GM23338 (cell line): ENCODE measurements around the gene SMYD1. TPM values are rescaled to one million over a fixed set of nuclear protein-coding genes. Genes with fewer than 3 reads are reported as not detected.

Experiments used
- ATAC-seq: fragments of 200-7000 bp; cut with Tn5 transposase; 3 replicates; pipeline ENCODE4 v1.9.1; 2020
- DNase-seq: peaks from one replicate; pipeline ENCODE4 v3.0.0-alpha.2; 2015; ENCODE audit warnings: low spot score
- H2AFZ ChIP-seq: fragments of 200-600 bp; sonication (generic); 2 replicates; pipeline ENCODE4 v1.8.0; 2016; ENCODE audit warnings: antibody characterized with exemption, mild to moderate bottlenecking, moderate library complexity
- H3F3A ChIP-seq: fragments of 200-600 bp; sonication (generic); replicated peaks from 2 replicates; pipeline ENCODE4 v1.8.0; 2017; ENCODE audit warnings: antibody characterized with exemption, mixed run types, low read depth
- H3K27ac ChIP-seq: fragments of 200-600 bp; sonication (generic); 2 replicates; pipeline ENCODE4 v1.6.1; 2016; ENCODE audit warnings: low read depth
- H3K27me3 ChIP-seq: fragments of 200-600 bp; sonication (generic); 2 replicates; pipeline ENCODE4 v1.8.0; 2016; ENCODE audit warnings: mild to moderate bottlenecking, mixed run types, moderate library complexity; ENCODE audit not compliant: insufficient read depth
- H3K36me3 ChIP-seq: fragments of 200-600 bp; sonication (generic); 2 replicates; pipeline ENCODE4 v1.8.0; 2016; ENCODE audit warnings: mild to moderate bottlenecking; ENCODE audit not compliant: insufficient read depth
- H3K4me1 ChIP-seq: fragments of 200-600 bp; sonication (generic); 2 replicates; pipeline ENCODE4 v1.8.0; 2016; ENCODE audit warnings: mild to moderate bottlenecking, moderate library complexity; ENCODE audit not compliant: insufficient read depth
- H3K4me2 ChIP-seq: fragments of 200-600 bp; sonication (generic); 2 replicates; pipeline ENCODE4 v1.7.1; 2017; ENCODE audit warnings: mixed run types
- H3K4me3 ChIP-seq: fragments of 200-600 bp; sonication (generic); 2 replicates; pipeline ENCODE4 v1.6.1; 2016; ENCODE audit warnings: mixed run types
- H3K79me2 ChIP-seq: fragments of 200-600 bp; sonication (generic); replicated peaks from 2 replicates; pipeline ENCODE4 v1.8.0; 2017; ENCODE audit warnings: mild to moderate bottlenecking; ENCODE audit not compliant: insufficient read depth
- H3K9me2 ChIP-seq: fragments of 200-600 bp; sonication (generic); 2 replicates; pipeline ENCODE4 v1.8.0; 2017; ENCODE audit not compliant: insufficient read depth
- H4K20me1 ChIP-seq: fragments of 200-600 bp; sonication (generic); replicated peaks from 2 replicates; pipeline ENCODE4 v1.8.0; 2017; ENCODE audit warnings: mild to moderate bottlenecking; ENCODE audit not compliant: insufficient read depth
- H3K27ac Mint-ChIP-seq: 2 replicates; pipeline ENCODE4 v1.8.0; 2020; ENCODE audit warnings: inconsistent platforms, mild to moderate bottlenecking, moderate library complexity, mixed read lengths
- H3K27me3 Mint-ChIP-seq: 3 replicates; pipeline ENCODE4 v1.8.0; 2022; ENCODE audit warnings: low read depth, mild to moderate bottlenecking, moderate library complexity, mixed read lengths, inconsistent platforms; ENCODE audit not compliant: insufficient read depth, poor library complexity
- H3K36me3 Mint-ChIP-seq: 3 replicates; pipeline ENCODE4 v1.8.0; 2021; ENCODE audit warnings: low read depth, mild to moderate bottlenecking, inconsistent platforms, moderate library complexity, mixed read lengths
- H3K4me1 Mint-ChIP-seq: 3 replicates; pipeline ENCODE4 v1.8.0; 2020; ENCODE audit warnings: mild to moderate bottlenecking, inconsistent platforms, mixed read lengths
- H3K4me3 Mint-ChIP-seq: 3 replicates; pipeline ENCODE4 v1.8.0; 2021; ENCODE audit warnings: moderate library complexity, mild to moderate bottlenecking, inconsistent platforms, mixed read lengths
- H3K9me3 Mint-ChIP-seq: 3 replicates; pipeline ENCODE4 v1.8.0; 2020; ENCODE audit warnings: moderate library complexity, mild to moderate bottlenecking, inconsistent platforms, mixed read lengths
- JUNB ChIP-seq: IDR thresholded peaks from one replicate; pipeline ENCODE4 v1.6.1; 2016; ENCODE audit warnings: antibody characterized with exemption; ENCODE audit not compliant: unreplicated experiment
- NANOG ChIP-seq: IDR thresholded peaks from 2 replicates; pipeline ENCODE4 v1.6.1; 2016; ENCODE audit warnings: antibody characterized with exemption, borderline replicate concordance
- POLR2AphosphoS5 ChIP-seq: IDR thresholded peaks from 2 replicates; pipeline ENCODE4 v1.6.1; 2016; ENCODE audit warnings: antibody characterized with exemption, low read depth
- ZNF114 ChIP-seq: fragments of 250-450 bp; sonication (Bioruptor Pico); IDR thresholded peaks from 2 replicates; pipeline ENCODE4 v1.5.0; 2020; ENCODE audit warnings: mild to moderate bottlenecking, moderate library complexity
- polyA plus RNA-seq: library from polyadenylated mRNA; unstranded; fragments of >200 nt; fragmentation: Nextera tagmentation; extraction: Ambion mirVana; gene quantifications from 2 replicates; pipeline ENCODE4 v1.2.1, GENCODE V29; 2016
- total RNA-seq: library from RNA; depleted of rRNA; stranded (reverse); fragments of >200 nt; shearing (Covaris generic); gene quantifications from 2 replicates; pipeline ENCODE4 v1.2.3, GENCODE V29; 2014
- TF ChIP-seq, protein P1 (sequence below): fragments of 250-450 bp; sonication (Bioruptor Pico); IDR thresholded peaks from 2 replicates; pipeline ENCODE4 v1.5.0; 2020; ENCODE audit warnings: mild to moderate bottlenecking, moderate library complexity
- TF ChIP-seq, protein P2 (sequence below): IDR thresholded peaks from 2 replicates; pipeline ENCODE4 v1.6.1; 2016; ENCODE audit warnings: antibody characterized with exemption

SMYD1 gene
- total and polyA plus RNA-seq, 2 experiments from 2014 or later = 0.07 TPM; not detected in 1

DNA sequence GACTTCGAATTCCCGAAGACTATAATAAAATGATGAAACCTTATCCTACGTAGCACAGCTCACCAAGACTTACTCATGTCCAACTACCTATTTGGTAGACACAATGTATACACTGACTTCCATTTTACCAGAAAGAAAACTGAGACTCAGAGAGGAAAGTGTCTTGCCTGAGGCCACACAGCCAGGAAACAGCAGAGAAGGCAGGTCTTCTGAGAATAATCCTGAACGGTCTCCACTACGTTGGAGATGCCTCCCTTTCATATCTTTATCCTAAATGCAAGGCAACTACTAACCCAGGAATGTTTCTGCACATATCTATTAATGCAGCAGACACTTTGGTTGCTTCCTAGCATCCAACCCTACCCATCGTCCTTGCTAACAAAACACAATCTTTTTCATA is 72.2 kb downstream of the SMYD1 start:
- H3K4me3 Mint-ChIP-seq = no peak overlapping the region
- Histone ChIP-seq H3K9me2 (no peaks in the 10 kb centered on the region), H3K27ac (no peak overlapping the region), H4K20me1 (no peaks in the 10 kb centered on the region), H3K4me2 (no peak overlapping the region), H2AFZ (no peak overlapping the region), H3K4me3 (no peak overlapping the region), H3F3A (no peaks in the 10 kb centered on the region), H3K4me1 (no peaks in the 10 kb centered on the region), H3K36me3 (no peaks in the 10 kb centered on the region), H3K27me3 (no peaks in the 10 kb centered on the region), H3K79me2 (no peaks in the 10 kb centered on the region)
- H3K36me3 Mint-ChIP-seq = no peaks in the 10 kb centered on the region
- ATAC-seq (no peak), DNase-seq (no peak)
- no peak overlapping the region for H3K27ac Mint-ChIP-seq
- TF ChIP-seq ZNF114 (CRISPR knock-in tag) (no peak), POLR2AphosphoS5 (no peak), JUNB (no peak), NANOG (no peak)
- TF ChIP-seq, protein P1, sequence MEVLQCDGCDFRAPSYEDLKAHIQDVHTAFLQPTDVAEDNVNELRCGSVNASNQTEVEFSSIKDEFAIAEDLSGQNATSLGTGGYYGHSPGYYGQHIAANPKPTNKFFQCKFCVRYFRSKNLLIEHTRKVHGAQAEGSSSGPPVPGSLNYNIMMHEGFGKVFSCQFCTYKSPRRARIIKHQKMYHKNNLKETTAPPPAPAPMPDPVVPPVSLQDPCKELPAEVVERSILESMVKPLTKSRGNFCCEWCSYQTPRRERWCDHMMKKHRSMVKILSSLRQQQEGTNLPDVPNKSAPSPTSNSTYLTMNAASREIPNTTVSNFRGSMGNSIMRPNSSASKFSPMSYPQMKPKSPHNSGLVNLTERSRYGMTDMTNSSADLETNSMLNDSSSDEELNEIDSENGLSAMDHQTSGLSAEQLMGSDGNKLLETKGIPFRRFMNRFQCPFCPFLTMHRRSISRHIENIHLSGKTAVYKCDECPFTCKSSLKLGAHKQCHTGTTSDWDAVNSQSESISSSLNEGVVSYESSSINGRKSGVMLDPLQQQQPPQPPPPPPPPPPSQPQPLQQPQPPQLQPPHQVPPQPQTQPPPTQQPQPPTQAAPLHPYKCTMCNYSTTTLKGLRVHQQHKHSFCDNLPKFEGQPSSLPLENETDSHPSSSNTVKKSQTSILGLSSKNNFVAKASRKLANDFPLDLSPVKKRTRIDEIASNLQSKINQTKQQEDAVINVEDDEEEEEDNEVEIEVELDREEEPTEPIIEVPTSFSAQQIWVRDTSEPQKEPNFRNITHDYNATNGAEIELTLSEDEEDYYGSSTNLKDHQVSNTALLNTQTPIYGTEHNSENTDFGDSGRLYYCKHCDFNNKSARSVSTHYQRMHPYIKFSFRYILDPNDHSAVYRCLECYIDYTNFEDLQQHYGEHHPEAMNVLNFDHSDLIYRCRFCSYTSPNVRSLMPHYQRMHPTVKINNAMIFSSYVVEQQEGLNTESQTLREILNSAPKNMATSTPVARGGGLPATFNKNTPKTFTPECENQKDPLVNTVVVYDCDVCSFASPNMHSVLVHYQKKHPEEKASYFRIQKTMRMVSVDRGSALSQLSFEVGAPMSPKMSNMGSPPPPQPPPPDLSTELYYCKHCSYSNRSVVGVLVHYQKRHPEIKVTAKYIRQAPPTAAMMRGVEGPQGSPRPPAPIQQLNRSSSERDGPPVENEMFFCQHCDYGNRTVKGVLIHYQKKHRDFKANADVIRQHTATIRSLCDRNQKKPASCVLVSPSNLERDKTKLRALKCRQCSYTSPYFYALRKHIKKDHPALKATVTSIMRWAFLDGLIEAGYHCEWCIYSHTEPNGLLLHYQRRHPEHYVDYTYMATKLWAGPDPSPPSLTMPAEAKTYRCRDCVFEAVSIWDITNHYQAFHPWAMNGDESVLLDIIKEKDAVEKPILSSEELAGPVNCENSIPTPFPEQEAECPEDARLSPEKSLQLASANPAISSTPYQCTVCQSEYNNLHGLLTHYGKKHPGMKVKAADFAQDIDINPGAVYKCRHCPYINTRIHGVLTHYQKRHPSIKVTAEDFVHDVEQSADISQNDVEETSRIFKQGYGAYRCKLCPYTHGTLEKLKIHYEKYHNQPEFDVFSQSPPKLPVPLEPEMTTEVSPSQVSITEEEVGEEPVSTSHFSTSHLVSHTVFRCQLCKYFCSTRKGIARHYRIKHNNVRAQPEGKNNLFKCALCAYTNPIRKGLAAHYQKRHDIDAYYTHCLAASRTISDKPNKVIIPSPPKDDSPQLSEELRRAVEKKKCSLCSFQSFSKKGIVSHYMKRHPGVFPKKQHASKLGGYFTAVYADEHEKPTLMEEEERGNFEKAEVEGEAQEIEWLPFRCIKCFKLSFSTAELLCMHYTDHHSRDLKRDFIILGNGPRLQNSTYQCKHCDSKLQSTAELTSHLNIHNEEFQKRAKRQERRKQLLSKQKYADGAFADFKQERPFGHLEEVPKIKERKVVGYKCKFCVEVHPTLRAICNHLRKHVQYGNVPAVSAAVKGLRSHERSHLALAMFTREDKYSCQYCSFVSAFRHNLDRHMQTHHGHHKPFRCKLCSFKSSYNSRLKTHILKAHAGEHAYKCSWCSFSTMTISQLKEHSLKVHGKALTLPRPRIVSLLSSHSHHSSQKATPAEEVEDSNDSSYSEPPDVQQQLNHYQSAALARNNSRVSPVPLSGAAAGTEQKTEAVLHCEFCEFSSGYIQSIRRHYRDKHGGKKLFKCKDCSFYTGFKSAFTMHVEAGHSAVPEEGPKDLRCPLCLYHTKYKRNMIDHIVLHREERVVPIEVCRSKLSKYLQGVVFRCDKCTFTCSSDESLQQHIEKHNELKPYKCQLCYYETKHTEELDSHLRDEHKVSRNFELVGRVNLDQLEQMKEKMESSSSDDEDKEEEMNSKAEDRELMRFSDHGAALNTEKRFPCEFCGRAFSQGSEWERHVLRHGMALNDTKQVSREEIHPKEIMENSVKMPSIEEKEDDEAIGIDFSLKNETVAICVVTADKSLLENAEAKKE (CRISPR knock-in tag) = no peak
- TF ChIP-seq, protein P2, sequence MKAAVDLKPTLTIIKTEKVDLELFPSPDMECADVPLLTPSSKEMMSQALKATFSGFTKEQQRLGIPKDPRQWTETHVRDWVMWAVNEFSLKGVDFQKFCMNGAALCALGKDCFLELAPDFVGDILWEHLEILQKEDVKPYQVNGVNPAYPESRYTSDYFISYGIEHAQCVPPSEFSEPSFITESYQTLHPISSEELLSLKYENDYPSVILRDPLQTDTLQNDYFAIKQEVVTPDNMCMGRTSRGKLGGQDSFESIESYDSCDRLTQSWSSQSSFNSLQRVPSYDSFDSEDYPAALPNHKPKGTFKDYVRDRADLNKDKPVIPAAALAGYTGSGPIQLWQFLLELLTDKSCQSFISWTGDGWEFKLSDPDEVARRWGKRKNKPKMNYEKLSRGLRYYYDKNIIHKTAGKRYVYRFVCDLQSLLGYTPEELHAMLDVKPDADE = no peak
- no peaks in the 10 kb centered on the region; the same call in 2 of the 3 replicates for H3K9me3 Mint-ChIP-seq
- peaks cover 2% of the 10 kb centered on the region for H3K27me3 Mint-ChIP-seq
- H3K4me1 Mint-ChIP-seq = no peaks in the 10 kb centered on the region
